Mammary epithelial cell (primary cell): Measurements from ENCODE around the gene TMEM209.

Experiments
- CTCF ChIP-seq, 2 donors: IDR thresholded peaks in 1 of 2; conservative IDR thresholded peaks in 1 of 2; 2 replicates each; pipeline ENCODE4 v1.5.1; 2011 to 2012; ENCODE audit warnings: inconsistent platforms in 2 of 2, low read length in 2 of 2, mild to moderate bottlenecking in 2 of 2, control low read depth in 1 of 2, low read depth in 1 of 2; ENCODE audit not compliant: insufficient read depth in 1 of 2; ENCODE audit errors: extremely low read depth in 1 of 2
- EZH2 ChIP-seq: IDR thresholded peaks from 2 replicates; pipeline ENCODE4 v1.6.1; 2012; ENCODE audit warnings: low read length, inconsistent platforms, borderline replicate concordance

GRCh38 chr7:130124711-130125110 lies 80.5 kb downstream of the TMEM209 start:
- TF ChIP-seq CTCF (conservative IDR thresholded peaks at IDR 0.05 in 1 of 2, IDR thresholded peaks at IDR 0.05 in 1 of 2; ENCODE audit: extremely low read depth in 1 of 2, insufficient read depth in 1 of 2, low read depth in 1 of 2, low read length in 2 of 2) (no peak), EZH2 (no peak)
